GM19043 (cell line): ENCODE measurements around the gene SCG3.
"Not testable (repeated sequence)": the region's sequence is repeated elsewhere in the genome, so short reads cannot be mapped to it uniquely, and the experiment has no call there.

Experiments
- ATAC-seq: cut with Tn5 transposase; IDR thresholded peaks from one replicate; pipeline ENCODE4 v1.9.1; 2021; ENCODE audit warnings: low read depth; ENCODE audit not compliant: unreplicated experiment

SCG3 gene

GRCh38 chr15:51681303-51681963 is at the start of gene SCG3:
Gene SCG3 (plus strand): TSS chr15:51681503. CDS start chr15:51681756, 253 bp downstream.
- no peak for ATAC-seq

GRCh38 chr15:51634591-51635198 is 46.6 kb upstream of the SCG3 start:
- no peak for ATAC-seq

- no peak for ATAC-seq
Observed at GRCh38 chr15:51641490-51642130, 39.7 kb upstream of the SCG3 start.

GRCh38 chr15:51642696-51643095 is 38.6 kb upstream of the SCG3 start:
- ATAC-seq: no peak

- no peak for ATAC-seq
Observed at GRCh38 chr15:51647128-51647562, 34.2 kb upstream of the SCG3 start.

- ATAC-seq: not testable (repeated sequence)
Observed at GRCh38 chr15:51648101-51648500, 33.2 kb upstream of the SCG3 start.

- not testable (repeated sequence) for ATAC-seq
Observed at GRCh38 chr15:51648643-51649042, 32.7 kb upstream of the SCG3 start.

- ATAC-seq: peak; percentile 55
Observed at GRCh38 chr15:51649659-51650521, 31.4 kb upstream of the SCG3 start.

GRCh38 chr15:51652084-51652668 is 29.1 kb upstream of the SCG3 start:
- ATAC-seq: no peak

GRCh38 chr15:51655401-51656057 is 25.8 kb upstream of the SCG3 start:
- ATAC-seq: not testable (repeated sequence)

GRCh38 chr15:51658664-51659063 is 22.6 kb upstream of the SCG3 start:
- ATAC-seq: no peak

- no peak for ATAC-seq
Observed at GRCh38 chr15:51661072-51661471, 20.2 kb upstream of the SCG3 start.

- ATAC-seq: no peak
Observed at GRCh38 chr15:51667478-51667877, 13.8 kb upstream of the SCG3 start.

GRCh38 chr15:51668446-51668845 is 12.9 kb upstream of the SCG3 start:
- no peak for ATAC-seq

GRCh38 chr15:51669381-51669780 is 11.9 kb upstream of the SCG3 start:
- ATAC-seq: no peak

- ATAC-seq: no peak
Observed at GRCh38 chr15:51672155-51672687, 9.1 kb upstream of the SCG3 start.

GRCh38 chr15:51672913-51673857 is 8.1 kb upstream of the SCG3 start:
- ATAC-seq: no peak

GRCh38 chr15:51675234-51675633 is 6.1 kb upstream of the SCG3 start:
- ATAC-seq: no peak

- ATAC-seq: no peak
Observed at GRCh38 chr15:51677021-51677420, 4.3 kb upstream of the SCG3 start.
